ENCODE data around the gene PLEKHM3.
"Not testable (repeated sequence)": the region's sequence is repeated elsewhere in the genome, so short reads cannot be mapped to it uniquely, and the experiment has no call there.

PLEKHM3 gene

GRCh38 chr2:208037564-208038487, 12.5 kb upstream of the PLEKHM3 start:
- no peak for DNase-seq (ENCODE audit: extremely low read depth in 1 of 2, low read depth in 1 of 2)

GRCh38 chr2:208036357-208036756, 11.0 kb upstream of the PLEKHM3 start:
- no peak for DNase-seq (ENCODE audit: extremely low read depth in 1 of 2, low read depth in 1 of 2)

- DNase-seq (ENCODE audit: extremely low read depth in 1 of 2, low read depth in 1 of 2): no peak
These were observed 9.3 kb upstream of the PLEKHM3 start for GRCh38 chr2:208034503-208035140.

GRCh38 chr2:208033701-208034502, 8.6 kb upstream of the PLEKHM3 start:
- DNase-seq (ENCODE audit: extremely low read depth in 1 of 2, low read depth in 1 of 2): no peak

GRCh38 chr2:208031608-208032019, 6.3 kb upstream of the PLEKHM3 start:
- DNase-seq (ENCODE audit: extremely low read depth in 1 of 2, low read depth in 1 of 2): no peak

- DNase-seq (ENCODE audit: extremely low read depth in 1 of 2, low read depth in 1 of 2): peak in 1 of 2 donors; percentile 1
These were observed 472 bp upstream of the PLEKHM3 start for GRCh38 chr2:208025814-208026184.

GRCh38 chr2:208024091-208024490, 1.2 kb downstream of the PLEKHM3 start:
- DNase-seq (ENCODE audit: extremely low read depth in 1 of 2, low read depth in 1 of 2): no peak

GRCh38 chr2:208020253-208020652, 5.1 kb downstream of the PLEKHM3 start:
- no peak for DNase-seq (ENCODE audit: extremely low read depth in 1 of 2, low read depth in 1 of 2)

- not testable (repeated sequence) for DNase-seq (ENCODE audit: extremely low read depth in 1 of 2, low read depth in 1 of 2)
These were observed 7.1 kb downstream of the PLEKHM3 start for GRCh38 chr2:208018124-208018712.

- no peak for DNase-seq (ENCODE audit: extremely low read depth in 1 of 2, low read depth in 1 of 2)
These were observed 7.6 kb downstream of the PLEKHM3 start for GRCh38 chr2:208017721-208018120.

- no peak for DNase-seq (ENCODE audit: extremely low read depth in 1 of 2, low read depth in 1 of 2)
These were observed 9.9 kb downstream of the PLEKHM3 start for GRCh38 chr2:208015475-208015874.

GRCh38 chr2:208013285-208014178, 11.8 kb downstream of the PLEKHM3 start:
- DNase-seq (ENCODE audit: extremely low read depth in 1 of 2, low read depth in 1 of 2): no peak

- no peak for DNase-seq (ENCODE audit: extremely low read depth in 1 of 2, low read depth in 1 of 2)
These were observed 12.9 kb downstream of the PLEKHM3 start for GRCh38 chr2:208012449-208012848.

GRCh38 chr2:208010506-208010905, 14.8 kb downstream of the PLEKHM3 start:
- DNase-seq (ENCODE audit: extremely low read depth in 1 of 2, low read depth in 1 of 2): no peak

- no peak for DNase-seq (ENCODE audit: extremely low read depth in 1 of 2, low read depth in 1 of 2)
These were observed 18.5 kb downstream of the PLEKHM3 start for GRCh38 chr2:208006833-208007232.

GRCh38 chr2:208006337-208006736, 19.0 kb downstream of the PLEKHM3 start:
- no peak for DNase-seq (ENCODE audit: extremely low read depth in 1 of 2, low read depth in 1 of 2)

GRCh38 chr2:208001924-208002323, 23.4 kb downstream of the PLEKHM3 start:
- DNase-seq (ENCODE audit: extremely low read depth in 1 of 2, low read depth in 1 of 2): no peak

- no peak for DNase-seq (ENCODE audit: extremely low read depth in 1 of 2, low read depth in 1 of 2)
These were observed 24.5 kb downstream of the PLEKHM3 start for GRCh38 chr2:208000701-208001395.

- no peak for DNase-seq (ENCODE audit: extremely low read depth in 1 of 2, low read depth in 1 of 2)
These were observed 28.5 kb downstream of the PLEKHM3 start for GRCh38 chr2:207996848-207997247.
